ENCODE data around the gene COA5. TPM values are rescaled to one million over a fixed set of nuclear protein-coding genes. Genes with fewer than 3 reads are reported as not detected.

The COA5 gene
- total and polyA plus RNA-seq, 2 experiments from 2014 or later: 48.8 to 58.4 TPM

DNA sequence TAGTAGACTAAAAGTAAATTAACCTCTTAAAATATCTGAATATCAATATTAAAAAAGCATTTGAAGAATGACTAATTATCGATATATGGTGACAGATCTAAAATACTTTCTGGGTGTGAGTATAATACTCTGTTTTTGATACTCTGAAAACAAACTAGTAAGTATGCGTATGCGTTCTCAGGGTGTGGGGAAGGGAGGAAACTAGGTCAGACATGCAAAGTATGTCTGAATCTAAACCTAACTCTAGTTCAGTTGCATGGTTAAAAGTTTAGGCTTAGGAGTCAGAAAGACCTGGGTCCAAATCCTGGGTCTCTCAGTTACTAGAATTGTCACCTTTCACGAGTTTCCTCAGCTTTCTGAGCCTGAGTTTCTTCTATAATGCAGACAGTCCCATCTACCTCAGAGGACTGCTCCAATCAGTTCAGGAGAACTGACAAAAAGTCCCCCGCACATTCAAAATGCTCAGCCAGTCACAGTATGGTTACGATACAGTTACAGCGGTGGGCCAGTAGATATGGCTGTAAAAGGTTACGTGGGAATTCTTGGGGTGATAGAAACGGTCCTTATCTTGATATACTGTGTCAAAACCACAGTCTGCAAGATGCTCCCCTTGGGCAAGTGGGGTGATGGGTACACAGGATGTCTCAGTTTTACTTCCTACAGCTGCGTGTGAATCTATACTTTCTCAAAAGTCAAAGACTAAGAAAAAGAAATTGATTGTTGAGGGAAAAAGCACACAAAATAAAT lies 29.3 kb upstream of the COA5 start:
- Histone ChIP-seq H4K20me1 (ENCODE audit: insufficient read depth, poor library complexity, severe bottlenecking) (no peaks in the 10 kb centered on the region), H3K4me1 (ENCODE audit: insufficient read depth) (no peaks in the 10 kb centered on the region), H2AFZ (no peak overlapping the region), H3K27me3 (no peaks in the 10 kb centered on the region), H3K9me2 (replicated peaks; ENCODE audit: insufficient read depth) (no peaks in the 10 kb centered on the region), H3K4me3 (no peak overlapping the region), H3K4me2 (no peak overlapping the region), H3K36me3 (replicated peaks; ENCODE audit: insufficient read depth, low read depth) (no peaks in the 10 kb centered on the region), H3K9me3 (ENCODE audit: low read depth) (no peaks in the 10 kb centered on the region), H3K79me2 (no peaks in the 10 kb centered on the region), H3K27ac (no peak overlapping the region)
- TF ChIP-seq, protein P1, sequence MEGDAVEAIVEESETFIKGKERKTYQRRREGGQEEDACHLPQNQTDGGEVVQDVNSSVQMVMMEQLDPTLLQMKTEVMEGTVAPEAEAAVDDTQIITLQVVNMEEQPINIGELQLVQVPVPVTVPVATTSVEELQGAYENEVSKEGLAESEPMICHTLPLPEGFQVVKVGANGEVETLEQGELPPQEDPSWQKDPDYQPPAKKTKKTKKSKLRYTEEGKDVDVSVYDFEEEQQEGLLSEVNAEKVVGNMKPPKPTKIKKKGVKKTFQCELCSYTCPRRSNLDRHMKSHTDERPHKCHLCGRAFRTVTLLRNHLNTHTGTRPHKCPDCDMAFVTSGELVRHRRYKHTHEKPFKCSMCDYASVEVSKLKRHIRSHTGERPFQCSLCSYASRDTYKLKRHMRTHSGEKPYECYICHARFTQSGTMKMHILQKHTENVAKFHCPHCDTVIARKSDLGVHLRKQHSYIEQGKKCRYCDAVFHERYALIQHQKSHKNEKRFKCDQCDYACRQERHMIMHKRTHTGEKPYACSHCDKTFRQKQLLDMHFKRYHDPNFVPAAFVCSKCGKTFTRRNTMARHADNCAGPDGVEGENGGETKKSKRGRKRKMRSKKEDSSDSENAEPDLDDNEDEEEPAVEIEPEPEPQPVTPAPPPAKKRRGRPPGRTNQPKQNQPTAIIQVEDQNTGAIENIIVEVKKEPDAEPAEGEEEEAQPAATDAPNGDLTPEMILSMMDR (IDR thresholded peaks at IDR 0.05; ENCODE audit: poor library complexity): no peak
- TF ChIP-seq EZH2phosphoT487 (IDR thresholded peaks at IDR 0.05; ENCODE audit: low read depth, severe bottlenecking, unreplicated experiment) (no peak), EZH2 (IDR thresholded peaks at IDR 0.05; ENCODE audit: borderline replicate concordance) (no peak)
- DNase-seq (ENCODE audit: low spot score): no peak
- 84% methylated on average over 10 of the region's 10 CpGs for WGBS (ENCODE audit: low lambda C conversion rate, missing lambda C conversion rate)

DNA sequence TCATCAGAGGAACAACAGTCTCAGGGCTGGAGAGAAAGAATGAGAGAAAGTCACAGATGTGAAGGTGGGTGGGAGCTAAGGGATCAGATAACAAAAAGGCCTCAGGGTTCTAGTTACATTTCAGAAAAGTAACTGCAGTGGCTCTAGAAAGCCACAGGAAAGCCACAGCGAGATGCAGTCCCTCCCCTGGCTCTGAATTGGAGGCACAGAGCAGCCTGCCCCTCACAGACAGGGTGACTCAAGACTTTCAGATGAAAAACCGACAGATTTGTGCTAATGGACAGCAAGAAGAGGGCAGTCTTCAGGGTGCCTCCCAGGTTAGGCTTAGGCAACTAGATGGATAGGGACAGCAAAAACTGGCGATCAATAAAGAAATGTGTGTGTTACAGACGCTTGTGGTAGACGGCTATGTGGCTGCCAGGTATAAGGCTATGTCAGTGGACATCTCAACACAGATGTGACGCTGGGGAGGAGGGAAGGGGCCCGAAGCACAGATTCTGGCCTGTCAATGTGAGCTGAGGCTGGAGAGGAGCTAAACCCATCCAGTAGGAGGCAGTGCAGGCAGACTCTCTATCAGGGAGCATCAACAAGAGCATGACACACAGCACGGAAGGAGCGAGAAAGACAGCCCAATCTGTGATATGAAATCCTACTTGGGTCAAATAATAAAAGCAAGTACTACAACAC lies 26.2 kb upstream of the COA5 start:
- Histone ChIP-seq H3K9me3 (ENCODE audit: low read depth) (no peaks in the 10 kb centered on the region), H3K36me3 (replicated peaks; ENCODE audit: insufficient read depth, low read depth) (no peaks in the 10 kb centered on the region), H3K9me2 (replicated peaks; ENCODE audit: insufficient read depth) (no peaks in the 10 kb centered on the region), H2AFZ (no peak overlapping the region), H4K20me1 (ENCODE audit: insufficient read depth, poor library complexity, severe bottlenecking) (no peaks in the 10 kb centered on the region), H3K4me1 (ENCODE audit: insufficient read depth) (no peaks in the 10 kb centered on the region), H3K27ac (no peak overlapping the region), H3K79me2 (no peaks in the 10 kb centered on the region), H3K4me3 (no peak overlapping the region), H3K4me2 (no peak overlapping the region), H3K27me3 (no peaks in the 10 kb centered on the region)
- no peak for DNase-seq (ENCODE audit: low spot score)
- no peak for TF ChIP-seq EZH2 (IDR thresholded peaks at IDR 0.05; ENCODE audit: borderline replicate concordance)
- TF ChIP-seq, protein P1 (IDR thresholded peaks at IDR 0.05; ENCODE audit: poor library complexity): peak; percentile 26
- TF ChIP-seq EZH2phosphoT487 (IDR thresholded peaks at IDR 0.05; ENCODE audit: low read depth, severe bottlenecking, unreplicated experiment): no peak
- WGBS (ENCODE audit: low lambda C conversion rate, missing lambda C conversion rate): 65% methylated on average over 9 of the region's 9 CpGs

DNA sequence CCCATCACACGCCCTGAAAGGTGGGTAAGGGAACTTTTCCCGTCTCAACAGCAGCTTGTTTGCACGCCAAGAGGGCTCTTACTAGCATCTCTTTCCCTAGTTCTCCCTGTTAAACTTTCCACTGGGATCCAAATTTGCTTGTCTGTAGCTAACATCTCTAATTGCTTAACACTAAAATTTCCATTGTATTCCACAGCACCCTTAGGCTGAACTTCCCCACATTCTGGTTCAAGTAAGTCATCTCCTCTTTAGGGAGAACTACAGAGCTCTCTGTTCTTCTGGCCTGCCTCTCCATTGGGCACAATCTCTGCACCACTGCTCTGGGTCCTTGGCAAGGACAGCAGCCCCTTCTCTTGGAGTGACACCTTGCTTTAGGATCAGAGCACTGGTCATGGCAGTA lies 24.0 kb upstream of the COA5 start:
- H3K9me3 ChIP-seq (ENCODE audit: low read depth): no peaks in the 10 kb centered on the region
- no peak overlapping the region for H3K27ac ChIP-seq
- TF ChIP-seq, protein P1 (IDR thresholded peaks at IDR 0.05; ENCODE audit: poor library complexity): no peak
- TF ChIP-seq EZH2 (IDR thresholded peaks at IDR 0.05; ENCODE audit: borderline replicate concordance) (no peak), EZH2phosphoT487 (IDR thresholded peaks at IDR 0.05; ENCODE audit: low read depth, severe bottlenecking, unreplicated experiment) (no peak)
- H3K4me1 ChIP-seq (ENCODE audit: insufficient read depth): no peaks in the 10 kb centered on the region
- no peaks in the 10 kb centered on the region for H3K79me2 ChIP-seq
- 81% methylated on average over 3 of the region's 3 CpGs for WGBS (ENCODE audit: low lambda C conversion rate, missing lambda C conversion rate)
- H3K36me3 ChIP-seq (replicated peaks; ENCODE audit: insufficient read depth, low read depth): no peaks in the 10 kb centered on the region
- H3K27me3 ChIP-seq: no peaks in the 10 kb centered on the region
- H3K4me3 ChIP-seq: no peak overlapping the region
- no peak for DNase-seq (ENCODE audit: low spot score)
- no peak overlapping the region for H2AFZ ChIP-seq
- H3K9me2 ChIP-seq (replicated peaks; ENCODE audit: insufficient read depth): no peaks in the 10 kb centered on the region
- H3K4me2 ChIP-seq: no peak overlapping the region
- H4K20me1 ChIP-seq (ENCODE audit: insufficient read depth, poor library complexity, severe bottlenecking): no peaks in the 10 kb centered on the region
